HG02588 (cell line): Measurements from ENCODE around the gene TMEM150A.
"Not testable (repeated sequence)": the region's sequence is repeated elsewhere in the genome, so short reads cannot be mapped to it uniquely, and the experiment has no call there.

ENCODE experiments used
- ATAC-seq: cut with Tn5 transposase; IDR thresholded peaks from one replicate; pipeline ENCODE4 v1.9.1; 2021; ENCODE audit warnings: mild to moderate bottlenecking, moderate library complexity; ENCODE audit not compliant: unreplicated experiment

The TMEM150A gene

DNA sequence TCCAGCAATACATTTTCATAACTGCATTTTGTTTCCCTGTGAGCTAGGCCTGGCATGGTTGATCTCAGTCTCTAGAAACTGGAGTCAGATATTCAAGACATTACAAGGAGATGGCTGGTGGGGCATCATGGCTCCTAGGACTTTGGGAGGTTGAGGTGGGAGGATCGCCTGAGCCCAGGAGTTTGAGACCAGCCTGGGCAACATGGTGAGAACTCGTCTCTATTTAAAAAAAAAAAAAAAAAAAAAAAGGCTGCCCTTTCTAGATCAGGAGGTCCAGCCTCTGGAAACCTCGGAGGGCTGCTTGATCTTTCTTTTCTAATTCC is 25.5 kb downstream of the TMEM150A start:
- no peak for ATAC-seq

GRCh38 chr2:85575739-85576138 is 26.8 kb downstream of the TMEM150A start:
- ATAC-seq = no peak

GRCh38 chr2:85566265-85566664 is 36.2 kb downstream of the TMEM150A start:
- ATAC-seq = no peak

GRCh38 chr2:85564144-85564563 is 38.3 kb downstream of the TMEM150A start:
- ATAC-seq = no peak

GRCh38 chr2:85561280-85562212 is 41.0 kb downstream of the TMEM150A start, which contains the start of gene GGCX:
Gene GGCX (minus strand): TSS chr2:85561493. CDS start chr2:85561428, 65 bp downstream.
- peak; percentile 91 for ATAC-seq

- peak; percentile 22 for ATAC-seq
Measured at GRCh38 chr2:85560812-85561279, 41.7 kb downstream of the TMEM150A start.

GRCh38 chr2:85560403-85560726 is 42.1 kb downstream of the TMEM150A start:
- not testable (repeated sequence) for ATAC-seq

- ATAC-seq = no peak
Measured at GRCh38 chr2:85558160-85558559, 44.3 kb downstream of the TMEM150A start.

GRCh38 chr2:85557130-85557529 is 45.4 kb downstream of the TMEM150A start:
- ATAC-seq = no peak

GRCh38 chr2:85554980-85555612 is 47.4 kb downstream of the TMEM150A start:
- ATAC-seq = no peak

GRCh38 chr2:85553184-85553583 is 49.3 kb downstream of the TMEM150A start:
- ATAC-seq = no peak

DNA sequence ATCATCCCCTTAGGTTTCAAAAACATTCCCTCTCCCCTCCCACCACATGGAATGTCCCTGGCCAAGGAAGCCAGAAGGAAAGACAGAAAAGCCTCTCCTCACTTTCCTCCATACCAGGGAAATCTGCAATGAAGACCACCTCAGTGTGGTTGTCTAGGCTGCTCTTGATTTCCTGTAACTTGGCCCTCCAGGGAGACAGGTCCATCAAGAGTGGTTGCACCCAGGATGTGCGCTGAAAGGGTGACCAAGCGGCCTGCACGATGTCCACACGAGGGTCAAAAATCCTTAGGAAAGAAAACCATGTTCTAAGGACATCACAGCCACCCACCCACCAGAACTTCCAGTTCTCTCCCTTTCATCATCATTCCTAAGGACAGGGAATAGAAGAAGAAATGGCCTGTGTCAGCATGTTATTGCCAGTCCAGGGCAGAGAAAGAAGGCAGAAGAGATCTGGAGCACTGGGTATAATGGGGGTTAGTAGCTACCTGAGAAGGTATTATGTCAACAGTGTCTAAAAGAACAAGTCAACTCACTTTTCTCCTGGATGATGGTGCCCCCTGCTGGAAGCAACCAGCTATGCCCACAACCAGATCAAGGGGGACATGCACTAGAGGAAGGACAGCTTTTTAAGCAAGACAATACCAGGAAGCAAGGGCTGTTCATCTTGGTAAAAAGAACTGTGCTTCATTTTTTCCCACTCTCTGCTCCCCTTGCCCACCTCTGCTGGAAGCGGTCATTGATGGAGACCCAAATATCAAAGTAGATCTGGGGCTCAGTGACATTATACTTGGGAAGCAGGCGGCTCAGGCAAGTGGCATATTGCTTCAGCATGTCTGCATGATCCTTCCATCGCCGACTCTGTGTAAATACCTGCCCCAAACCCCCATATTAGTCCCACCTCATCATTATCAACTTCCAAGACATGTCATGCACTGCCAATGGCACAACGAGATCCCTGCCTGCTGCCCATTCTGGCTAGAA is 50.5 kb downstream of the TMEM150A start:
- ATAC-seq = peak; percentile 72

- no peak for ATAC-seq
Measured at GRCh38 chr2:85550486-85550885, 52.0 kb downstream of the TMEM150A start.

DNA sequence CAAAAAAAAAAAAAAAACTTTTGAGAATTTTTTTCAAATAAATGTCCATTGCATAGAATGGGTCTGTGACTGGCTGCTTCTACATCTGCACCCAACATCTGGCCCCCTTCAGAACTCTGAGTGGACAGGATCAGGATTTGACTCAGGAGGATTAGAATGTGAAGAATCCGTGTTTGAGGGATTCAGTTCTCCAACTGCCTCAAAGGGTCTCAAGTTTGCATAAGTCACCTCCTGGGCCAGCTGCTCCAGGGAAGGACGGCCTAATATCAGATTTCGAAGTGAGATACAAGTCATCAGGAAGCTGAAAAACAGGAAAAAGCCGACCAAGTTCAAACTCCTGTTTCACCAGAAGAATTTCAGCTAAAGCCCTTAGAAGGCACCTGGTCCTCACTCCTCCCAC is 52.7 kb downstream of the TMEM150A start:
- no peak for ATAC-seq

DNA sequence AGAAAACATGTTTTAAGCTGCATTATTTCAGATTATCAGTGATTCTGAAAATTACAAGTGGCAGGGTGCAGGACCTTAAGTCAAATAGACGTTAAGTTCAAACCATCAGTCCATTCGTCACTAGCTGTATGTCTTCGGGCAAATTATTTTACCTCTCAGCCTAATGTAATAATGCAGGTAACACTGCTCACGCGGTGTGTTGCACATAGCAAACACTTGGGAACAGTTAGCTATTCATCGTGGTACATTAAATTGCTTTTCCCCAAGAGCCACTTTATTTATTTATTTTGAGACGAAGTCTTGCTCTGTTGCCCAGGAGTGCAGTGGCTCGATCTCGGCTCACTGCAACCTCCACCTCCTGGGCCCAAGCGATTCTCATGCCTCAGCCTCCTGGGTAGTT is 53.4 kb downstream of the TMEM150A start:
- ATAC-seq = no peak

GRCh38 chr2:85548608-85548900 is 53.9 kb downstream of the TMEM150A start:
- no peak for ATAC-seq
